Activated CD8-positive, alpha-beta memory T cell treated with anti-CD3 and anti-CD28 coated beads for 24 hours (primary cell): ENCODE measurements around the gene TMEM198.
A peak's percentile ranks its signal among the peaks of the same experiment; 100 is the strongest.

Experiments used
- DNase-seq: peaks from one replicate; pipeline ENCODE4 v3.0.0-alpha.2; 2020

TMEM198 gene

GRCh38 chr2:219509780-219510511 lies 33.9 kb upstream of the TMEM198 start:
- DNase-seq: peak; percentile 78

- no peak for DNase-seq
Measured at GRCh38 chr2:219510512-219511135, 33.2 kb upstream of the TMEM198 start.

- no peak for DNase-seq
Measured at GRCh38 chr2:219511547-219512325, 32.1 kb upstream of the TMEM198 start.

GRCh38 chr2:219512524-219513216 lies 31.2 kb upstream of the TMEM198 start:
- no peak for DNase-seq

GRCh38 chr2:219513787-219514186 lies 30.0 kb upstream of the TMEM198 start:
- no peak for DNase-seq

- no peak for DNase-seq
Measured at GRCh38 chr2:219514196-219514761, 29.5 kb upstream of the TMEM198 start, which contains the start of gene ASIC4. Gene ASIC4, plus strand, starts transcription at chr2:219514482. Its CDS starts 243 bp downstream, at chr2:219514725.

- no peak for DNase-seq
Measured at GRCh38 chr2:219514836-219515235, 29.0 kb upstream of the TMEM198 start.

- DNase-seq: no peak
Measured at GRCh38 chr2:219515874-219516629, 27.8 kb upstream of the TMEM198 start.

- DNase-seq: no peak
Measured at GRCh38 chr2:219516888-219517287, 26.9 kb upstream of the TMEM198 start.

- DNase-seq: no peak
Measured at GRCh38 chr2:219517954-219518778, 25.7 kb upstream of the TMEM198 start.

- DNase-seq: no peak
Measured at GRCh38 chr2:219519526-219519916, 24.3 kb upstream of the TMEM198 start.

GRCh38 chr2:219520079-219520478 lies 23.7 kb upstream of the TMEM198 start:
- DNase-seq: no peak

- DNase-seq: no peak
Measured at GRCh38 chr2:219521066-219521880, 22.6 kb upstream of the TMEM198 start.

GRCh38 chr2:219522111-219523030 lies 21.5 kb upstream of the TMEM198 start:
- DNase-seq: no peak

GRCh38 chr2:219523031-219523671 lies 20.7 kb upstream of the TMEM198 start:
- DNase-seq: no peak

GRCh38 chr2:219524817-219525216 lies 19.0 kb upstream of the TMEM198 start:
- no peak for DNase-seq

- no peak for DNase-seq
Measured at GRCh38 chr2:219525533-219526232, 18.1 kb upstream of the TMEM198 start.
